RWPE2 (cell line): ENCODE measurements around the gene SPON1.
"Not testable (repeated sequence)": the region's sequence is repeated elsewhere in the genome, so short reads cannot be mapped to it uniquely, and the experiment has no call there.

Experiments used
- ATAC-seq: fragments of 200-7000 bp; cut with Tn5 transposase; 3 replicates; pipeline ENCODE4 v1.9.1; 2021; ENCODE audit warnings: low read depth
- DNase-seq: peaks from one replicate; pipeline ENCODE4 v3.0.0-alpha.2; 2020; ENCODE audit warnings: low spot score
- H3K27ac ChIP-seq: fragments of 450-650 bp; 2 replicates; pipeline ENCODE4 v1.5.1; 2017; ENCODE audit warnings: mild to moderate bottlenecking; ENCODE audit not compliant: poor library complexity, severe bottlenecking
- H3K27me3 ChIP-seq: fragments of 250-450 bp; sonication (Bioruptor Pico); 2 replicates; pipeline ENCODE4 v1.5.1; 2021; ENCODE audit warnings: mild to moderate bottlenecking, moderate library complexity; ENCODE audit not compliant: insufficient read depth, poor library complexity, severe bottlenecking
- H3K36me3 ChIP-seq: fragments of 250-450 bp; sonication (Bioruptor Pico); 2 replicates; pipeline ENCODE4 v1.5.1; 2020; ENCODE audit warnings: low read depth, mild to moderate bottlenecking, moderate library complexity
- H3K4me1 ChIP-seq: fragments of 250-450 bp; sonication (Bioruptor Pico); 2 replicates; pipeline ENCODE4 v1.5.1; 2021; ENCODE audit warnings: mild to moderate bottlenecking, moderate library complexity; ENCODE audit not compliant: insufficient read depth, poor library complexity, severe bottlenecking
- H3K4me3 ChIP-seq: fragments of 250-450 bp; sonication (Bioruptor Pico); 2 replicates; pipeline ENCODE4 v1.5.1; 2021; ENCODE audit warnings: mild to moderate bottlenecking, moderate library complexity; ENCODE audit not compliant: severe bottlenecking
- H3K9me3 ChIP-seq: fragments of 250-450 bp; sonication (Bioruptor Pico); 2 replicates; pipeline ENCODE4 v1.5.1; 2021; ENCODE audit warnings: mild to moderate bottlenecking, moderate library complexity; ENCODE audit not compliant: severe bottlenecking
- TF ChIP-seq, protein P1 (sequence below): fragments of 450-650 bp; IDR thresholded peaks from one replicate; pipeline ENCODE4 v1.5.1; 2017; ENCODE audit warnings: mild to moderate bottlenecking, moderate library complexity; ENCODE audit not compliant: poor library complexity, severe bottlenecking

Gene SPON1

GRCh38 chr11:14158393-14158792 lies 195.9 kb downstream of the SPON1 start:
- H3K9me3 ChIP-seq = no peaks in the 10 kb centered on the region
- TF ChIP-seq, protein P1, sequence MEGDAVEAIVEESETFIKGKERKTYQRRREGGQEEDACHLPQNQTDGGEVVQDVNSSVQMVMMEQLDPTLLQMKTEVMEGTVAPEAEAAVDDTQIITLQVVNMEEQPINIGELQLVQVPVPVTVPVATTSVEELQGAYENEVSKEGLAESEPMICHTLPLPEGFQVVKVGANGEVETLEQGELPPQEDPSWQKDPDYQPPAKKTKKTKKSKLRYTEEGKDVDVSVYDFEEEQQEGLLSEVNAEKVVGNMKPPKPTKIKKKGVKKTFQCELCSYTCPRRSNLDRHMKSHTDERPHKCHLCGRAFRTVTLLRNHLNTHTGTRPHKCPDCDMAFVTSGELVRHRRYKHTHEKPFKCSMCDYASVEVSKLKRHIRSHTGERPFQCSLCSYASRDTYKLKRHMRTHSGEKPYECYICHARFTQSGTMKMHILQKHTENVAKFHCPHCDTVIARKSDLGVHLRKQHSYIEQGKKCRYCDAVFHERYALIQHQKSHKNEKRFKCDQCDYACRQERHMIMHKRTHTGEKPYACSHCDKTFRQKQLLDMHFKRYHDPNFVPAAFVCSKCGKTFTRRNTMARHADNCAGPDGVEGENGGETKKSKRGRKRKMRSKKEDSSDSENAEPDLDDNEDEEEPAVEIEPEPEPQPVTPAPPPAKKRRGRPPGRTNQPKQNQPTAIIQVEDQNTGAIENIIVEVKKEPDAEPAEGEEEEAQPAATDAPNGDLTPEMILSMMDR = no peak
- no peaks in the 10 kb centered on the region for H3K27me3 ChIP-seq
- ATAC-seq = no peak
- no peaks in the 10 kb centered on the region for H3K36me3 ChIP-seq
- no peaks in the 10 kb centered on the region for H3K4me1 ChIP-seq
- H3K27ac ChIP-seq = no peak overlapping the region
- DNase-seq = no peak
- no peak overlapping the region for H3K4me3 ChIP-seq

GRCh38 chr11:14163576-14163975 lies 201.1 kb downstream of the SPON1 start:
- Histone ChIP-seq H3K27me3 (no peaks in the 10 kb centered on the region), H3K9me3 (no peaks in the 10 kb centered on the region), H3K36me3 (no peaks in the 10 kb centered on the region)

GRCh38 chr11:14173679-14174078 lies 211.2 kb downstream of the SPON1 start:
- H3K4me3 ChIP-seq, H3K9me3 ChIP-seq, H3K27me3 ChIP-seq, H3K27ac ChIP-seq, ATAC-seq, DNase-seq, H3K4me1 ChIP-seq, H3K36me3 ChIP-seq: not testable (repeated sequence)

More at GRCh38 chr11:14163576-14163975, 201.1 kb downstream of the SPON1 start:
- no peak overlapping the region for H3K4me3 ChIP-seq
- H3K27ac ChIP-seq = no peak overlapping the region
- TF ChIP-seq, protein P1 = no peak
- no peaks in the 10 kb centered on the region for H3K4me1 ChIP-seq
- DNase-seq (no peak), ATAC-seq (no peak)

GRCh38 chr11:14179116-14179820 lies 216.7 kb downstream of the SPON1 start:
- no peaks in the 10 kb centered on the region for H3K36me3 ChIP-seq
- no peaks in the 10 kb centered on the region for H3K4me1 ChIP-seq
- H3K27ac ChIP-seq = no peak overlapping the region
- H3K4me3 ChIP-seq = no peak overlapping the region
- TF ChIP-seq, protein P1 = no peak
- DNase-seq (no peak), ATAC-seq (no peak)
- no peaks in the 10 kb centered on the region for H3K27me3 ChIP-seq
- H3K9me3 ChIP-seq = no peaks in the 10 kb centered on the region

GRCh38 chr11:14181121-14181520 lies 218.6 kb downstream of the SPON1 start:
- Histone ChIP-seq H3K36me3 (no peaks in the 10 kb centered on the region), H3K4me3 (no peak overlapping the region), H3K4me1 (no peaks in the 10 kb centered on the region), H3K27ac (no peak overlapping the region), H3K27me3 (no peaks in the 10 kb centered on the region), H3K9me3 (no peaks in the 10 kb centered on the region)
- DNase-seq (no peak), ATAC-seq (no peak)
- TF ChIP-seq, protein P1 = no peak
